ENCODE data around the gene GSPT1. TPM values are rescaled to one million over a fixed set of nuclear protein-coding genes. Genes with fewer than 3 reads are reported as not detected.

Gene GSPT1
- total RNA-seq, 4 donors from 2014 or later = 61.8 to 178 (median 90.0) TPM

DNA sequence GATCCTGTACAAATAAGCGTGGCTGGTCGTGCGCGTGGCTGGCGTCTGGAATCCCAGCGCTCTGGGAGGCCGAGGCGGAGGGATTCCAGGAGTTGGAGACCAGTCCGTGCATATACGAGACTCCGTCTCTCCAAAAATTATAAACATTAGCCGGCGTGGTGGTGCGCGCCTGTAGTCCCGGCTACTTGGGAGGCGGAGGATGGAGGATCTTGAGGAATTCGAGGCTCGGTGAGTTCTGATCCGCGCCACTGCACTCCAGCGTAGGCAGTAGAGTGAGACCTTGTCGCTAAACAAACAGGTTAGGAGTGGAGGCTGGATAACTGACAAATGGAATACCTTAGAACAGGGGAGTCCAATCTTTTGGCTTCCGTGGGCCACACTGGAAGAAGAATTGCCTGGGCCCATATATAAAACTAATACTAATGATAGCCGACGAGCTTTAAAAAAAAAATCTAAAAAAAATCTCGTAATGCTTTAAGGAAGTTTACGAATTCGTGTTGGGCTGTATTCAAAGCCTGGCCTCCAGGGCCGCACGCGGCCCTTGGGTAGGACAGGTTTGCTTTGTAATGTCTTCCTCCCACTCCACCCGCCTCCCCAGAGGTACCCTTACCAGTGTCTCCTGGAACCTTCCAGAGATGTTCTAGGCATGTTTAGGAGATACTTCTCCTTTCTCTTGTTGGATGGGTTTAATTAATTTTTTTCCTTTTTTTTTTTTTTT, 63.5 kb downstream of the GSPT1 start:
- no peak for ATAC-seq (ENCODE audit: low FRiP score)
- TF ChIP-seq, protein P1, sequence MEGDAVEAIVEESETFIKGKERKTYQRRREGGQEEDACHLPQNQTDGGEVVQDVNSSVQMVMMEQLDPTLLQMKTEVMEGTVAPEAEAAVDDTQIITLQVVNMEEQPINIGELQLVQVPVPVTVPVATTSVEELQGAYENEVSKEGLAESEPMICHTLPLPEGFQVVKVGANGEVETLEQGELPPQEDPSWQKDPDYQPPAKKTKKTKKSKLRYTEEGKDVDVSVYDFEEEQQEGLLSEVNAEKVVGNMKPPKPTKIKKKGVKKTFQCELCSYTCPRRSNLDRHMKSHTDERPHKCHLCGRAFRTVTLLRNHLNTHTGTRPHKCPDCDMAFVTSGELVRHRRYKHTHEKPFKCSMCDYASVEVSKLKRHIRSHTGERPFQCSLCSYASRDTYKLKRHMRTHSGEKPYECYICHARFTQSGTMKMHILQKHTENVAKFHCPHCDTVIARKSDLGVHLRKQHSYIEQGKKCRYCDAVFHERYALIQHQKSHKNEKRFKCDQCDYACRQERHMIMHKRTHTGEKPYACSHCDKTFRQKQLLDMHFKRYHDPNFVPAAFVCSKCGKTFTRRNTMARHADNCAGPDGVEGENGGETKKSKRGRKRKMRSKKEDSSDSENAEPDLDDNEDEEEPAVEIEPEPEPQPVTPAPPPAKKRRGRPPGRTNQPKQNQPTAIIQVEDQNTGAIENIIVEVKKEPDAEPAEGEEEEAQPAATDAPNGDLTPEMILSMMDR (IDR thresholded peaks at IDR 0.05) = no peak
- no peak for DNase-seq (ENCODE audit: low spot score)

DNA sequence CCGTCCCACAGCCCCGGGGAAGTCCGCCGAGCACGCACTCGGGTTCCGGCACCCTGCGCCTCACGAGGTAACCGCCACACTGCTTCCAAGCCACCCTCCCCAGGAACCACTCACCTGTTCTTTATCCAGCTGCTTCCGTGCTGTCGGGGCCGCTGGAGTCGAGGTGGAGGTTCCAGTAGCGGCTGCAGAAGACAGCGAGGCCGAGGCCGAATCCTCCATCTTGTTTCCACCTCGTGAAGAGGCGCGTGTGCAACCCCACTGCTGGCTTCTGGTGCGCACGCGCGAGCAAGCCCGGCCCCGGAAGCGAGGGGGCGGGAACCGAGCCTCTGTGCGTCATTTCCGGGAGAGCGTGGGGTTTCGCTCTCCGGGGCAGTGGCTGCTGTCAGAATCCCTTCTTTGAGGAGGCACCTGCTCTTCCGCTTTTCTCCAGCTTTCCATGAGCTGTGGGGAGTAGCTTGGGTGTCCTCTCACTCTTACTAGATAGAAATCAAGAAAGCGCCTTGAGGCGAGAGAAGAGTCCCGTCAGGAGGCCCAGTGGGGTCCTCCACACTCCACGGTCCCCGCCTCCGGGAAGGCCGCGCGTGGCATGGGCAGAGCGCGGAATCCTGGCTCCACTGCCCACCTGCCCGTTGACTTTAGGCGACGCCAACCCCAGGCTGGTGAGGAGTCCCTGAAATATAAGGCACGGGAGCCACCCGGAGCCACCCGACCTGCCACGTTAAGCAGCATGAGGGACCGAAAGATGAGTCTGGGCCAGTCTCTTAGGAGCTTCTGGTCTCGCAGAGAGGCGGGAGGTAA, 64.3 kb downstream of the GSPT1 start, which contains the start of gene RSL1D1:
Gene RSL1D1, minus strand, starts transcription at position 249 of the 798 bp plus-strand sequence. Its CDS starts 30 bp downstream, at position 219.
- DNase-seq (ENCODE audit: low spot score) (peak; percentile 64), ATAC-seq (ENCODE audit: low FRiP score) (peak; percentile 94)
- TF ChIP-seq, protein P1 (IDR thresholded peaks at IDR 0.05) = no peak

DNA sequence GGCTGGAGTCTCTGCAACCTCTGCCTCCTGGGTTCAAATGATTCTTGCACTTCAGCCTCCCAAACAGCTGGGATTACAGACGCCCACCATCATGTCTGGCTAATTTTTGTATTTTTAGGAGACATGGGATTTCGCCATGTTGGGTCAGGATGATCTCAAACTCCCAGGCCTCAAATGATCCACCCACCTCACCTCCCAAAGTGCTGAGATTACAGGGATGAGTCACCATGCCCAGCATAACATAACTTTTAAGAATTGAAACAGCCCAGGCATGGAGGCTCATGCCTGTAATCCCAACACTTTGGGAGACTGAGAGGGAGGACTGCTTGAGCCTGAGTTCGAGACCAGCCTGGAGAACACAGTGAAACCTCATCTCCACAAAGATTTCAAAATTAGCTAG, 66.9 kb downstream of the GSPT1 start:
- TF ChIP-seq, protein P1 (IDR thresholded peaks at IDR 0.05) = no peak
- no peak for DNase-seq (ENCODE audit: low spot score)
- ATAC-seq (ENCODE audit: low FRiP score) = peak; percentile 12

DNA sequence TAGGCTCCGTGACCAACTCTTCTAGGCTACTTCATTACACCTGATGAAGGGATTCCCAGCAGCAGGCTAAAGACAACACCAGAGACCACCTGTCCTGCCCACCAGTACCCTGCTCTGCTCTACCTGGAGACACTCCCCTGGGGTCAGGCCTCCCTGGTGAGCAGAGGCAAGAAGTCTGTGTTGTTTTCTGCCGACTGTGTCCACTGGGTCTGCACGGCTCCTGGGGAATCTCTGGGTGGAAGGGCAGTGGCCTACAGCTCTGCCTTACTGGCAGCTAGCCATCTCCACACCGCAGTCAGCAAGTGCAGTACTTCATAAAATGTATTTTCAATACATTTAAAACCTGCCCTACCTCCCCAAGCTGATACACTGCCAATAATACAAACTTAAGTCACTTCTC, 71.3 kb downstream of the GSPT1 start:
- ATAC-seq (ENCODE audit: low FRiP score) (no peak), DNase-seq (ENCODE audit: low spot score) (no peak)
- TF ChIP-seq, protein P1 (IDR thresholded peaks at IDR 0.05) = no peak

DNA sequence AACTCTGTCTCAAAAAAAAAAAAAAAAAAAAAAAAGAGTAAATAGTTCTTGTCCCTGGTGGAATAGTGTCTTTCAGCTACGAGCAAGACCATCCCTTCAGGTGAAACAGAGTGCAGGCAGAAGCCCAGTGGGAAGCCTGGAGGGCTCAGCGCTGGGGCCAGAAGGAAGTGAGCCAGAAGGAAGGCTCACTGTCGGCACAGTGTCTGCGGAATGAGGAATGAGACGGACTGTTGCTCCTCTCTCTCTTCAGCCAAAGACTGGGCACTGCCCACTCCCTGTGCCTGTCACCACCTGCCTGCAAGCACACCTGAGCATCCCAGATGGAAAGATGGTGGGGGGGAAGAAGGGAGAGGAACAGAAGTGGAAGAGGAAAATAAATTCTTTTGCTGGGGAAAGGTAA, 71.9 kb downstream of the GSPT1 start:
- no peak for ATAC-seq (ENCODE audit: low FRiP score)
- TF ChIP-seq, protein P1 (IDR thresholded peaks at IDR 0.05) = no peak

DNA sequence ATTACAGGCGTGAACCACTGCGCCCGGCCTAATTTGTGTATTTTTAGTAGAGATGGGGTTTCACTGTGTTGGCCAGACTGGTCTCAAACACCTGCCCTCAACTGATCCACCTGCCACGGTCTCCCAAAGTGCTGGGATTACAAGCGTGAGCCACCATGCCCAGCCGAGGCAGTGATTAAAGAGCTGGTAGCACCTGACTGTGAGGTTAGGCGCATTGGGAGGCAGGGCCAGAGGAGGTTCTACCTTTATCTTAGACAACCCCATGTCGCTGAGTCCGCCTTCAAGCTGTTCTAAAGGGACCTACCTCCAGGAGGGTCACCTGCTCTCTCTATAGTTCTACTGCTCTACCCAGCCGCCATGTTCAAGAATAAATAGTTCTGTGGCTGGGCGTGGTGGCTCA, 72.5 kb downstream of the GSPT1 start:
- no peak for ATAC-seq (ENCODE audit: low FRiP score)
- TF ChIP-seq, protein P1 (IDR thresholded peaks at IDR 0.05) = no peak
- DNase-seq (ENCODE audit: low spot score) = no peak

More for the DNA sequence above, 71.9 kb downstream of the GSPT1 start:
- no peak for DNase-seq (ENCODE audit: low spot score)

Measured in omental fat pad (tissue), 4 donors.